ENCODE results near the gene PDE11A. TPM values are rescaled to one million over a fixed set of nuclear protein-coding genes. Genes with fewer than 3 reads are reported as not detected.
"Not testable (repeated sequence)": the region's sequence is repeated elsewhere in the genome, so short reads cannot be mapped to it uniquely, and the experiment has no call there.

PDE11A gene
- total RNA-seq, 1 donor from 2014 or later: not detected

DNA sequence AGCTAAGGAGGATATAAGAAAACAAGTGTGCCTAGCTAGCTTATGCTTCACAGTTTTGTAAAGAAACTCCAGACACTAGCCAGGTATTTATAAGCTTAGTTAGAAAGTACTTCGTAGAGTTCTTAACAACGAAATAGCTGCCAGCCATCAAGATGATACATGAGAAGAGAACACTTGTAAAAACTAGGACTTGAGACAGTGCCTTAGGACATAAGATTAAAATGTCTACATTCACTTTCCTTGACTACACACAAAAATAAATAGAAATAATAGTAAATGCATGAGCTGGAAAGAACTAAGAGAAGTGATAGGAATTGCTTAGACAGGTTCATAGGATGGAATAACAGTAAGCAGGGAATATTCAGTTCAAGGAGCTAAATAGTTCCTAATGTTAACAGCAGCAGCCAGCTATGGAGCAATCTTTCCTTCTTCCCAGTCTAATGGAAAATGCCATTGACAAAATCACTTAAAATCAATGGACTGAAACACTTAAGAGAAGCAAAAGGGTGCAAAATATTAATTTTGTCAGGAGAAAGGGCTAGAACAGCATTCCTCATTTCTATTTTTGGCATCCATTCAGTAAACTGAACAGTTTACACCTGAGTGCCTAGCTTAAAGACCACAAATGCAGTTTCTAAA, 186.6 kb downstream of the PDE11A start:
- no peak for DNase-seq (ENCODE audit: low read depth in 2 of 2)

DNA sequence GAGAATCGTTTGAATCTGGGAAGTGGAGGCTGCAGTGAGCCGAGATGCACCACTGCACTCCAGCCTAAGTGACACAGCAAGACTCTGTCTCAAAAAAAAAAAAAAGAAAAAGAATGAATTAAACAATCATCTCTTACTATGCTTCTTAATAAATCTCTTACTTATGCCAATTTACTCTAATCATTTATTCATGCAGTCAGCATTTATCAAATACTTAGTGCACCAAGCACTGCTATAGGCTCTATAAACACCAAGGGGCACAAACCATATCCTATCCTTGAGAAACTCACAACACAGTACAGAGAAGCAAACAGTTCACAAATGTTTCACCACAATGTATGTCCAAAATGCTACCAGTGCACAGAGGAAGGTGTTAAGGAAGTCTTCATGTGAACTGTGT, 189.4 kb downstream of the PDE11A start:
- DNase-seq (ENCODE audit: low read depth in 2 of 2): no peak

DNA sequence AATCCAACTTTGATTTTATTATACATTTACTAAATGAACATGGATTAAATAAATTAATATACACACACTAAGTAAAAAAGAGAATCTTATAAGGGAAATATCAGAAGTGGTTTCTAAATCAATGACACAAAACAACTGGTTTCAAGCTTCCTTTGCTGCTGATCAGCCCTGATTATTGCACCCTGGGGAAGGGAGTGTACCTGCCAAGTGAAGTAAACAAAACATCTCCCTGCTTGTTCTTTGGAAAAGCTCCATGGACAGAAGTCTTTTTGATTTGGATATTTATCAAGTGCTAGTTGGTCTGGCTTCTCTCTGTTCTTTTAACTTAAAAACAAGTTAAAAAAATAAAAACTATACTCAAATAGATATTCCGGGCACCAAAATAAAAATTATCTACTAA, 190.1 kb downstream of the PDE11A start:
- no peak for DNase-seq (ENCODE audit: low read depth in 2 of 2)

DNA sequence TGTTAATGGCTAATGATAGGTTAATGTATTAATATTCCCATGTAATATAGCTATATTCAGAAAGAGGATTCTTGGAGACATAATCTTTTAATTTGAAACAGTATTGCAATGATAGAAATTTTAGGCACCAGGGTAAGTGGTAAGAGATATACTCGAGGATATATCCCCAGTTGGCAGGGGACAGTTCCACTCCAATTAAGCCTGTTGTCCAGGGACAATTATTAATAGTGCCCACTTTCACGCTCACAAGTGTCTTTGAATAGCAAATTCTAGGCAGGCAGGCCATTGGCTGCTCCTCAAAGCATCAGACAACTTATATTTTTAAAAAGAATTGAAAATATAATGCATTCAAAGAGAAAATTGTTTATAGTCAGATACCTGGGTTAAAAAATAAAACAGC, 190.7 kb downstream of the PDE11A start:
- no peak for DNase-seq (ENCODE audit: low read depth in 2 of 2)

GRCh38 chr2:177881008-177881747, 191.4 kb downstream of the PDE11A start:
- DNase-seq (ENCODE audit: low read depth in 2 of 2): no peak

GRCh38 chr2:177880285-177880684, 192.3 kb downstream of the PDE11A start:
- DNase-seq (ENCODE audit: low read depth in 2 of 2): no peak

GRCh38 chr2:177876950-177877349, 195.6 kb downstream of the PDE11A start:
- no peak for DNase-seq (ENCODE audit: low read depth in 2 of 2)

DNA sequence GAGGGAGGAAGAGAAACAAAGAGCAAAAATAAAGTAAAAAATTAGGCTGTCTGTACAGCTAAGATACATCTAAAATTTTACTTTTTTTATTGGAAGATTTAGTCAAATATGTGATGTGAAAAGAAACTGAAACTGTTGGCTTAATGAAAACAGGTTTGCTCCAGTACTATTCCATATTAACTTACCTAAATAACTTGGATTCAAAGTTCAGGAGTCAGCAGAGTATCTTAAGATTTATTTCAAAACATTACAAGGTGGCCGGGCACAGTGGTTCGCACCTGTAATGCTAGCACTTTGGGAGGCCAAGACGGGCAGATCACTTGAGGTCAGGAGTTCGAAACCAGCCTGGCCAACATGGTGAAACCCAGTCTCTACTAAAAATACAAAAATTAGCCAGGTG, 197.9 kb downstream of the PDE11A start:
- no peak for DNase-seq (ENCODE audit: low read depth in 2 of 2)

- DNase-seq (ENCODE audit: low read depth in 2 of 2): no peak
These were observed 198.7 kb downstream of the PDE11A start for GRCh38 chr2:177873915-177874314.

DNA sequence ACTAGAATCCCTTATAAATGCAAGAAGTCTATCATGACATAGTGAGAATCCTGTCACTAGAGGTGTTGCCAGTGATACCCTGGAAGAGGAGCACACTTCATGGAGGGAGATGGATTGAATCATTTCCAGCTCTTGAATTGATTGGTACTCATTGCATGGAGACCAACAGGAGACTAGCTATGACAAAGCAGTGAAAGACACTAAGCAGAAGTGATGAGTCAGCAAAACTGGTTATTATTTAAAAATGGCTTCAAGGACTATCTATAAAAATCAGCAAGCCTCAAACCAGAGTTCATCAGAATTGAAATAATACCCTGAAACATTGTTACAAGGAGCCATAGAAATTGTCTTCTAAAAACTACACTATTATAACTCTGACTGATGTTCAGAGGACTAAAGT, 200.3 kb downstream of the PDE11A start:
- no peak for DNase-seq (ENCODE audit: low read depth in 2 of 2)

GRCh38 chr2:177869912-177870311, 202.7 kb downstream of the PDE11A start:
- no peak for DNase-seq (ENCODE audit: low read depth in 2 of 2)

- DNase-seq (ENCODE audit: low read depth in 2 of 2): no peak
These were observed 203.4 kb downstream of the PDE11A start for GRCh38 chr2:177869209-177869608.

- DNase-seq (ENCODE audit: low read depth in 2 of 2): no peak
These were observed 203.8 kb downstream of the PDE11A start for GRCh38 chr2:177868806-177869205.

- DNase-seq (ENCODE audit: low read depth in 2 of 2): no peak
These were observed 215.0 kb downstream of the PDE11A start for GRCh38 chr2:177857538-177857937.

DNA sequence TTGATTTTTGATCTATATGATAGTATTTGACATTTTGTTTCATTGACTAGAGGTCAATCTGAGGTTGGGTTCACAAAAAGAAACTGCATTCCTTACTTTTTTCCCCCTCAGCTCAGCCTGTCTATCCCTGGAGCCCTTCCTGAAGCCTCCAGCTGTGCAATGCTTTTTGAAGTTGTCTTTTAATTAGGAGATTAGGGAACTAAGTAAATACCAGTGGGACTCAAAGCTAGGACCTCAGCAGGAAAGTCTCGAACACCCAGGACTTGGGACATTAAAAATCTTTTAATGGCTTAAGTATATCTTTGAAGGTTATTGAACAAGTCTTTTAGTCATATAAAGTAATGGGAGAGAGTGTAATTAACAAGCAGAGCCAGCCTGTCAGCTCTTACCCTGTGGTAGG, 220.2 kb downstream of the PDE11A start:
- no peak for DNase-seq (ENCODE audit: low read depth in 2 of 2)

- DNase-seq (ENCODE audit: low read depth in 2 of 2): no peak
These were observed 229.4 kb downstream of the PDE11A start for GRCh38 chr2:177843188-177843587.

- no peak for DNase-seq (ENCODE audit: low read depth in 2 of 2)
These were observed 230.3 kb downstream of the PDE11A start for GRCh38 chr2:177842243-177842642.

DNA sequence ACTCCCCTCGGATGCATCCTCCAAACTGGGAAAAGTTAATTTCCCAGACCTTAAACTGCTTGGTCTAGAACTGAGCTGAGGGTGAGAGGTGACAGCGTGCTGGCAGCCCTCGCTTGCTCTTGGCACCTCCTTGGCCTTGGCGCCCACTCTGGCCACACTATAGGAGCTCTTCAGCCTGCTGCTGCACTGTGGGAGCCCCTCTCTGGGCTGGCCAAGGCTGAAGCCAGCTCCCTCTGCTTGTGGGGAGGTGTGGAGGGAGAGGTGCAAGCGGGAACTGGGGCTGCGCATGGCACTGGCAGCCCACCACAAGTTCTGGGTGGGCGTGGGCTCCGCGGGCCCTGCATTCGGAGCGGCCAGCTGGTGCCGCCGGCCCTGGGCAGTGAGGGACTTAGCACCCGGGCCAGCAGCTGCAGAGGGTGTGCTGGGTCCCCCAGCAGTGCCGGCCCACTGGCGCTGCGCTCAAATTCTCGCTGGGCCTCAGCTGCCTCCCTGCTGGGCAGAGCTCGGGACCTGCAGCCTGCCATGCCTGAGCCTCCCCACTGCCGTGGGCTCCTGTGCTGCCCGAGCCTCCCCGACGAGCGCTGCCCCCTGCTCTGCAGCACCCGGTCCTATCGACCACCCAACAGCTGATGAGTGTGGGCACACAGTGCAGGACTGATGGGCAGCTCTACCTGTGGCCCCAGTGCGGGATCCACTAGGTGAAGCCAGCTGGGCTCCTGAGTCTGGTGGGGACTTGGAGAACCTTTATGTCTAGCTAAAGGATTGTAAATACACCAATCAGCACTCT, 237.0 kb downstream of the PDE11A start:
- not testable (repeated sequence) for DNase-seq (ENCODE audit: low read depth in 2 of 2)

DNA sequence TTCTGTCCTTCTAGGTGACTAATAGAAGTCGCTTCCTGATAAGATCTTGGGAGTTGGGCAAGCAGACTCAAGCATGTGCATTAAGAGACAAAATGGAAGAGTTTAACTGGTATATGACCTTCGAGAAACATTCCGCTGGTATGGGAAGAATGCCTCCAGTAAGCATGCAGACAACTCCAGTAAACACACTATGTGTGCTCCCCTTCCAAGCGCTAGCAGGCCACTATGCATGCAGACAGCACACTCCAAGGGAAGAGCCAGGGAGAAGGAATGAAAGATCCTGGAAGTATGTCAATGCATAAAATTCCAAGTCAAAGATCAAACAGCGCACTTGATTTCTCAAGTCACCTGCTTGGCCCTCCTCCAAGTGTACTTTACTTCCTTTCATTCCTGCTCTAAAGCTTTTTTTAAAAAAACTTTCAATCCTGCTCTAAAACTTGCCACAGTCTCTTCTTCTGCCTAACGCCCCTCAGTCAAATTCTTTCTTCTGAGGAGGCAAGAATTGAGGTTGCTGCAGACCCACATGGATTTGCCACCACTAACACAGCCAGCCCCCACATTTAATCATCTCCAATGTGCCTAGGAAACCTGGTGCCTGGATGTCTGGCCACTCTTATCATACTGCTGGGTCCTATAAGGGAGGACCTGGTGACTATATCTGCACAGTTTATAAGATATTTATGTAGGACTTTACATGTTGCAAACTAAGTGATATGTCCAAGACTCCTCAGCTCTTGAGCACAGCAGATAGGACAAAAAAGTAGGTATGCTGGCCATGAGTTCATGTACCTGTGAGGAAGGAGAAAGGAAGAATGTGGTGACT, 239.8 kb downstream of the PDE11A start:
- DNase-seq (ENCODE audit: low read depth in 2 of 2): no peak

GRCh38 chr2:177830881-177831386, 241.6 kb downstream of the PDE11A start:
- no peak for DNase-seq (ENCODE audit: low read depth in 2 of 2)

- DNase-seq (ENCODE audit: low read depth in 2 of 2): no peak
These were observed 244.0 kb downstream of the PDE11A start for GRCh38 chr2:177828557-177828956.

All from lung microvascular endothelial cell (primary cell).